Measurements from ENCODE around the gene ISCU.

Gene ISCU

DNA sequence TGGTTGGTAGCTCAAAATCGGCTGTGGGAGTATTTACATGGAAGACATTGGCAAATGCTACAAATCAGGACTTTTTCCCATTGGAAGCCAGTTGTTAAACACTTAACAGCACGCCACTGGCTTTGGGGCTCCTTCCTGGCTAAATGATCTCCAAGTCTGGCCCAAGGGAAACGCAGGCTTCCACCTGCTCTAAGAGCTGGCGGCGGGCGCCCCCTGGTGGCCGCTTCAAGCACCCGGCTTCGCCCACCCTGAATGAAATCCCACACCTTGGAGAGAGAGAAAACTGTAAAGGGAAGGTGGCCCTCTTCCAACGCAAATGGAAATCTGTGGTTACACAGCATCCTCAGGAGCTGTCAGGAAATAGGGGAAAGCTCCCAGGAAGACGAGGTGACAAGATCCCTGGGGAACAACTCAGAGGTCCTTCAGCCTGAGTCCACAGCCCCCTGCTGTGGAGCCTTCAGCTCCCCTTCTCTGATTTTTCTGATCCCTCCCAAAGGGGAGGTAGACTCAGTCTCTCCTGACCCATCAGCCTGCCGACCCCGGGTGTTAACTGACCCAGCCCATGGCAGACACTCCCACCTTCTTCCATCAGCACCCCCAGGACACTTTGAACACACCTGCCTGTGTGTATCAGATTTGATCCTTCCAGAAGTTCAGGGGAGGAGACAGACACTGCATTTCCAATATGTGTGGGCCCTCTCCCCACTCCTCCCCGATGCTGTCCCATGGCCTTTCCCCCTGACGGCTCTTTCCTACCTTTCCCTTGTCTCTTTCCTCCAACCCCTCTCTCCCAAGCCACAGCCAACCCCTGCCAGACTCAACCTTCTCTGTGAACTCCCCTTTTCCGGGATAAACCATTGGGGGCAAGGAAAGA, 55.9 kb downstream of the ISCU start:
- TF ChIP-seq GATA3 (IDR thresholded peaks at IDR 0.05; ENCODE audit: low read depth, low read length) (no peak), GATA2 (IDR thresholded peaks at IDR 0.05; ENCODE audit: low read depth, low read length) (no peak)
